ENCODE measurements around the gene RBP4.

Gene RBP4

GRCh38 chr10:93601146-93601773, at the start of gene RBP4:
Gene RBP4 (minus strand): TSS chr10:93601235. CDS start chr10:93601028, 207 bp downstream.
- no peak for DNase-seq (ENCODE audit: low read depth)

GRCh38 chr10:93639791-93640190, 38.8 kb upstream of the RBP4 start:
- DNase-seq (ENCODE audit: low read depth), result no peak

- DNase-seq (ENCODE audit: low read depth), result no peak
These were observed 29.9 kb upstream of the RBP4 start for GRCh38 chr10:93630625-93631557.

- no peak for DNase-seq (ENCODE audit: low read depth)
These were observed 28.7 kb upstream of the RBP4 start for GRCh38 chr10:93629647-93630305.

- no peak for DNase-seq (ENCODE audit: low read depth)
These were observed 27.8 kb upstream of the RBP4 start for GRCh38 chr10:93628858-93629257.

- no peak for DNase-seq (ENCODE audit: low read depth)
These were observed 21.9 kb upstream of the RBP4 start for GRCh38 chr10:93622942-93623341.

- no peak for DNase-seq (ENCODE audit: low read depth)
These were observed 19.9 kb upstream of the RBP4 start for GRCh38 chr10:93620925-93621324.

- DNase-seq (ENCODE audit: low read depth), result no peak
These were observed 14.7 kb upstream of the RBP4 start for GRCh38 chr10:93615576-93616235.

GRCh38 chr10:93614101-93614825, 13.2 kb upstream of the RBP4 start:
- no peak for DNase-seq (ENCODE audit: low read depth)

GRCh38 chr10:93613126-93613525, 12.1 kb upstream of the RBP4 start:
- no peak for DNase-seq (ENCODE audit: low read depth)

- DNase-seq (ENCODE audit: low read depth), result no peak
These were observed 11.3 kb upstream of the RBP4 start, which contains the start of gene PDE6C for GRCh38 chr10:93612311-93612710. Gene PDE6C (plus strand): TSS chr10:93612537. CDS start chr10:93612726, 189 bp downstream.

- no peak for DNase-seq (ENCODE audit: low read depth)
These were observed 7.4 kb upstream of the RBP4 start for GRCh38 chr10:93608421-93608820.

- DNase-seq (ENCODE audit: low read depth), result no peak
These were observed 3.1 kb upstream of the RBP4 start for GRCh38 chr10:93604146-93604545.

GRCh38 chr10:93603023-93603422, 2.0 kb upstream of the RBP4 start:
- DNase-seq (ENCODE audit: low read depth), result no peak

- no peak for DNase-seq (ENCODE audit: low read depth)
These were observed 733 bp upstream of the RBP4 start for GRCh38 chr10:93601774-93602162.

- peak; percentile 21 for DNase-seq (ENCODE audit: low read depth)
These were observed 439 bp downstream of the RBP4 start for GRCh38 chr10:93600446-93601145.

GRCh38 chr10:93599778-93600177, 1.3 kb downstream of the RBP4 start:
- no peak for DNase-seq (ENCODE audit: low read depth)

GRCh38 chr10:93599335-93599734, 1.7 kb downstream of the RBP4 start:
- DNase-seq (ENCODE audit: low read depth), result no peak

GRCh38 chr10:93598157-93598556, 2.9 kb downstream of the RBP4 start:
- no peak for DNase-seq (ENCODE audit: low read depth)

GRCh38 chr10:93597075-93597599, 3.9 kb downstream of the RBP4 start:
- DNase-seq (ENCODE audit: low read depth), result no peak

- DNase-seq (ENCODE audit: low read depth), result no peak
These were observed 4.5 kb downstream of the RBP4 start for GRCh38 chr10:93596539-93596938.
